ENCODE data around the gene PIGQ.
A peak's percentile ranks its signal among the peaks of the same experiment; 100 is the strongest.

Gene PIGQ

GRCh38 chr16:572865-573650 lies 3.3 kb downstream of the PIGQ start:
- DNase-seq = no peak

- DNase-seq = no peak
Measured at GRCh38 chr16:574021-574760, 4.4 kb downstream of the PIGQ start.

DNA sequence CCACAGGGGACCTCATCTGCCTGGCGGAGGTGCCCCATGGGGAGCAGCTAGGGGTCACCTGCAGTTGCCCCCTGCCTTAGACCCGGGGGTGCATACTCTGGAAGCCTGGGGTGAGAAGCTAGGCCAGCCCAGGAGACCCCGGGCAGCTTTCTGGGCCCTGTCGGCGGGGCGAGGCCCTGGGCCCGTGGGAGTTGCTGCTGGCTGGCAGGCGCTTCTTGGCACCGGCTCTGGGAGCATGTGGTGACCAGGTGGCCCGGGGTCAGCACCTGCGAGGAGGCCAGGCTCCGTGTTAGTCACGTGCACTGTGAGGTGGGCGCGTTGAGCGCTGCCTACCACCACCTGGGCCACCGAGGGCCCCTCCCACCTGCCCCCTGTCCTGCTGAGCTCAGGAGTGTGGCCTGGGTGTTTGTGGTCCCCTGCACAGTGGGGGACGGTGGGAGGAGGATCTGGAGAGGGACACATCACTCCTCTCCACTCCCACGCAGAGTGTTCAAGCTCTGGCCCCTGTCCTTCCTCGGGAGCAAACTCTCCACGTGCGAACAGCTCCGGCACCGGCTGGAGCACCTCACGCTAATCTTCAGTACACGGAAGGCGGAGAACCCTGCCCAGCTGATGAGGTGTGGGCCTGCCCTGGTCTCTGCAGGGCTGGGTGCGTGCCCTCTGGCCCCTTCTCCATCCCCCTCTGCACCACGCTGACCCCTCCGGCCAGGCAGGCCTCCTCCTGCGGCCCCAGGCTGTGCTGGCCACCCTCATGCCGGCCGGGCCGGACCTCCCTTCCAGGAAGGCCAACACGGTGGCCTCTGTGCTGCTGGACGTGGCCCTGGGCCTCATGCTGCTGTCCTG lies 5.8 kb downstream of the PIGQ start:
- DNase-seq = no peak

GRCh38 chr16:576197-576822 lies 6.5 kb downstream of the PIGQ start:
- no peak for DNase-seq

DNA sequence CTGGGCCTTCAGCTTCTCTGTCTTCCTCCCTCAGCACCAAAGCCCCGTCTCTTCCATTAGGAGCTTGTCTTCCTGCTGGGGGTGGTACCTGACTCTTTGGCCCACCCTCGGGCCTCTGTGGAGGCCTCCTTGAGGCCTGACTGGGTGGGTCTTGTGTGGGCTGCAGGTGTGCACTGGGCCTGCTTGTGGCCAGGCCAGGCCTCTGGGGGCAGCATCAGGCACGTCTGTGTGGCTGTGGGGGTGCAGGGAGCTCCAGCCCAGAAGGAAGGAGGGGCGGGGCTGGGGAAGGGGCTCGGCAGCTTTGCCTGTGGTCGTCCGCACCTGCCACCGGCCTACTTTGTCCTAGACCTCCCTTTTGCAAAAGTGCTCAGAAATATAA lies 7.0 kb downstream of the PIGQ start:
- DNase-seq = no peak

- DNase-seq = no peak
Measured at GRCh38 chr16:577796-578195, 8.0 kb downstream of the PIGQ start.

DNA sequence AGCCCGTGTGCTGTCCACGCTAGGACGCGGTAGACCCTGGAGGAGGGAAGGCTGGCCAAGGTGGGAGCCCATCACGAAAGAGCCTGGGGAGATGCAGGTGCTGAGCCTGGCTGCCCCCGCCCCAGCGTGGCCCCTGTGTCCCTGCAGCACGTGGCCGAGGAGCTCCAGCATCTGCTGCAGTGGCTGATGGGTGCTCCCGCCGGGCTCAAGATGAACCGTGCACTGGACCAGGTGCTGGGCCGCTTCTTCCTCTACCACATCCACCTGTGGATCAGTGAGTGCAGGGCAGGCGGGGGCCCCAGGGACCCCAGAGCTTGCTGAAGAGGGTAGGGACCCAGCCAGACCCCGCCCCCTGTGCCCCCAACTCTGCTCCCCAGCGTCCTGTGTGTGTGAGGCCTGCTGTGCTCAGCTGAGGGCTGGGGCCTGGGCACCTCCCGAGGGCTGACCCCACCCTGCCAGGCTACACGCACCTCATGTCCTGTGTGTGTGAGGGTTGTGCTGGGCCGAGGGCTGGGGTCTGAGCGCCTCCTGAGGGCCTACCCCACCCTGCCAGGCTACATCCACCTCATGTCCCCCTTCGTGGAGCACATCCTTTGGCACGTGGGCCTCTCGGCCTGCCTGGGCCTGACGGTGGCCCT lies 8.6 kb downstream of the PIGQ start:
- DNase-seq = no peak

GRCh38 chr16:578870-579405 lies 9.2 kb downstream of the PIGQ start:
- DNase-seq = no peak

- no peak for DNase-seq
Measured at GRCh38 chr16:580141-580945, 10.6 kb downstream of the PIGQ start.

- DNase-seq = no peak
Measured at GRCh38 chr16:580946-581498, 11.3 kb downstream of the PIGQ start.

DNA sequence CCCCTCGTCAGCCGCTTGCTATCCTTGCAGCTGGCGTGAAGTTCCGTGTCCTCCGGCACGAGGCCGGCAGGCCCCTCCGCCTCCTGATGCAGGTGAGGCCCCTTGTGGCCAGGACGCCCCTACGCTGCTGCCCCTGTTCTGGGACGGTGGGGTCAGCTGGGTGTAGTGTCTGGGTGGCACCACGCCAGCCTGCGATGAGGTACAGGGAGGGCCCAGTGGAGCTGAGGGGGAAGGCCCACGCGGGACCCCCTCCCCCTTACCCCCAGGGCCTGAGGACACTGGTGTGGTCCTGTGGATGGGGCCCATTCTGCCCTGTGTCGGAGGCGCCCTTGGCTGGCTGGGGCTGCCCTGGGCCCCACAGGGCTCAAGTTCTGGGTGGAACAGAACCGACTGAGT lies 12.4 kb downstream of the PIGQ start:
- DNase-seq = no peak

DNA sequence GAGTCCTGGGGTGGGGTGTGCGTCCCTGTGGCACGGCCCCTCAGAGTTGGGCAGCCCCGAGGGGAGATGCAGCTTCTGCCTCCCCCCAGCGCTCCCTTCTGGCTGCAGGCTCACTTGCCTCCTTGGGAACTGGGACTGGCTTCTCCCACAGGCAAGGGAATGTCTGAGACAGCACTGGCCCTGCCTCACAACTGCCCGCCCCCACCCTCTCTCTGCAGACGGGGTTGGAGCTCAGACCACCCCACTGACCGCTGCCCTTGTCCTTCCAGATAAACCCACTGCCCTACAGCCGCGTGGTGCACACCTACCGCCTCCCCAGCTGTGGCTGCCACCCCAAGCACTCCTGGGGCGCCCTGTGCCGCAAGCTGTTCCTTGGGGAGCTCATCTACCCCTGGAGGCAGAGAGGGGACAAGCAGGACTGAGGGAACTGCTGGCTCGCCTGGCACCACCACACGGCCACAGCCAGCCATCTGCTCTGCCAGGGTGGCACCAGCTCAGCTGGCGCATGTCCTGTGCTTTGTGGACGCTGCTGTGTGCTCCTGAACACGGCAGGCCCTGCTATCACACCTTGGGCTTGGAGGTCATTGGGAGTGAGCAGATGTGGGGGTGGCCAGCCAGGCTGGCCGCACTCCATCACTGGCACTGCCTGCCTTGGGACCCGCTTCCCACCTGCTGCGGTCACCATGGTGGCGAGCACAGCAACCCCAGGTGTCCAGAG lies 13.0 kb downstream of the PIGQ start:
- peak; percentile 31 for DNase-seq

- peak; percentile 27 for DNase-seq
Measured at GRCh38 chr16:583470-583814, 13.7 kb downstream of the PIGQ start.

DNA sequence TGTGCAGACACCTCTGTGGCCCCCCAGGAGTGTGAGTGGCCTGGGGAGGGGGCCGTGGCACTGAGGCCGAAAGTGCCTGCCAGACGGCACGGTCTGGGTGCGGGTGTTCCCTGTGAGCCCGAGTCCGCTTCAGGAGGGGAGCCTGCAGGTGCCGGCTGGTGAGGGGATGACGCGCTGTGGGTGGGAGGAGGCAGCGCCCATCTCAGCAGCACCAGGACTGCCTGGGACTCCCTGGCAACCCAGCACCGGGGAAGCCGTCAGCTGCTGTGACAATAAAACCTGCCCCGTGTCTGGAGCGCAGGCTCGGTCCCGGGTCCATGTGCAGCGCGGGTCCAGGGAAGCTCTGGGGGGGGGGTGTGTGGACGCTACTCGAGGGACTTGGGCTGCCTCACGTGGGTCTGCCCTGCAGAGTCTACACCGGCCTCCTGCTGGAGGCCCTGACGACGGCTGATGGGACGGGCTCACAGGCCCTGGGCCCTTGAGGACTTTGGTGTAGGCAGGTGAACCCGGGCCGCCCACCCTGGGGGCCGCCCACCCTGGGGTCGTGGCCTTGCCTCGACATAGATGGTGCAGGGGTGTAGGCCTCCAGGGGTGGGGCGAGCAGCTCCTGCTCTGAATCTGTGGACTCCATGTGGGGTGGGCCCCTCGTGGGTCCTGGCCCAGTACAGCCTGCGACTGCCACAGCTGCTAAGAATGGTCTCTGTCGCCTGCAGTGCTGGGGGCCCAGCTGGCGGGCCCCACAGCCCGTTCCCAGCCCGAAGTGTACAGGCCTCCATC lies 14.2 kb downstream of the PIGQ start:
- DNase-seq = no peak

- no peak for DNase-seq
Measured at GRCh38 chr16:585351-585750, 15.6 kb downstream of the PIGQ start.

- no peak for DNase-seq
Measured at GRCh38 chr16:586047-586644, 16.4 kb downstream of the PIGQ start.

DNA sequence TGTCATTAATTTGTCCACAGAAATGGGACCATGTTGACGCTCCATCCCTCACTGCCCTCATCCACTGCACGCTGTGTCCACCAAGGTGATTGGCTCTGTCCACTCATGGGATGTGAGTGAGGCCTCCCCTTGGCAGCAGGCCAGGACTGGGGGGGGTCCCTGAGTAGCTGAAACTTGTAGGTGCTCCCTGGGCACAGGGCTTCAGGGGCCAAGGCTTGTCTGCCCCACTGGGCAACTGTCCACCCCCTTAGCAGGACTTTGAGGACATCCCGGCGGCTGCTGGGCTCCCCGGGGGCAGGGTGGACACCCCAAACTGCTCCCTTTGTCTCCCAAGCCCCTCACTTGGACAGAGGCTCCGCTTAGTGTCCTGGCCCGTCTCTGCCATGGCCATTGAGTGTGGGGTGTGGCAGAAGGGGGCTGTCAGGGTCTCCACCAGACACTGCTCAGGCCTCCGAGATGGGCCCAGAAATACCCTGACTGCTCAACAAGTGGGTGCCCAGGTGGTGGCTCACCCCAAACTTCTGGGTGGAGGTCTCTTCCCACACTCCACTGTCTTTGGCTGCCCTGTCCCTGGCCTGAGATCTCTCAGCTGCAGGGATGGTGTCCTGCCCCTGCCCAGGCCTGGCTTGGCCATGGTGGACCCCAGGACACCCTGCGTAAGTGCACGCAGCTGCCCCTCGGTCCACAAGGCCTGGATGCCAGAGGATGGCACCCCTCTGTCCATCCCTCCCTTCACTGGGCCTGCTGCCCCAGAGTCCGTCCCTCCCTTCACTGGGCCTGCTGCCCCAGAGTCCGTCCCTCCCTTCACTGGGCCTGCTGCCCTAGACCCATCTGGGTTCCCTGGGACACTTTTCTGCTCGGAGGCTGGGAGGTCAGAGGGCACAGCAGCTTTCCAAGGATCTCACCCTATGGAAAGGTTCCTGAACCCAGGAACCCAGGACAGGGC lies 17.1 kb downstream of the PIGQ start:
- DNase-seq = no peak

DNA sequence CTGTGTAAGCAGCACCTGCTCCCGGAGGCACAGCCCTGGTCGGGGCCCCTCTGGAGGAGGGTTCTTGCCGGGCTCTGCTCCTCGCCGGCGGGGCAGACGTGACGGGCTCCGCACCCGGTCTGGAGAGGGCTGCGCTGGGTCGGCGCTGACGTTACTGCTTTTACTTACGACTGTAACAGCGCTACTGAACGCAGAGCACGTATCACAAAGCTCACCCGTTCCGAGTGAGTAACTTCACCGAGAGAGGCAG lies 18.8 kb downstream of the PIGQ start:
- DNase-seq = no peak

All from DMS 273 treated with DMSO at 0.1 percent for 48 hours (cell line).